ENCODE data around the gene ZMIZ1.

Gene ZMIZ1

DNA sequence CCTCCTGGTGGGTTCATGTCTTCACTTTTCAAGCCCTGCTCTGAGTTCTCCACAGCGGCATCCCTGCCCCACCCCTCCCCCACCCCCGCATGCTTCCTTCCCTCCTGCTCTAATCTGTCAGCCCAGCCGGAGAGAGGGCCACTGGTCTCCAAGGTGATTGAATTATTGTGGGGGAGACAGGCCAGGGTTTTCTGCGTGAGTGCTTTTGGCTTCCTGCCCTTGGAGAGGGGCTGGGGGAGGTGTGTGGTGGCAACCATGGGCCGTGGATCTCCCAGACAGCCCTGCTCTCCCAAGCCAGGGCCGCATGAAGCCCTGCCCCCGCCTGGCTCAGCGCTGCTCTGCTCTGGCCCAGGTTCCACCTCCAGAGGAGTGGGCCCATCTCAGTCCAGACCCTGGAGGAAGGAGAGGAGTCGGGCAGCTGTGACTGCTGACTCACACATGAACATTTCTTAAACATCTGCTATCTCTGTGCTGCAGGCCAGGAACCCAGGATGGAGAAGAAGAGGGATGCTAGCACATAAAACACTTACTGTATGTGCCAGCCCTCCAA is 109.9 kb downstream of the ZMIZ1 start:
- no peak for DNase-seq

DNA sequence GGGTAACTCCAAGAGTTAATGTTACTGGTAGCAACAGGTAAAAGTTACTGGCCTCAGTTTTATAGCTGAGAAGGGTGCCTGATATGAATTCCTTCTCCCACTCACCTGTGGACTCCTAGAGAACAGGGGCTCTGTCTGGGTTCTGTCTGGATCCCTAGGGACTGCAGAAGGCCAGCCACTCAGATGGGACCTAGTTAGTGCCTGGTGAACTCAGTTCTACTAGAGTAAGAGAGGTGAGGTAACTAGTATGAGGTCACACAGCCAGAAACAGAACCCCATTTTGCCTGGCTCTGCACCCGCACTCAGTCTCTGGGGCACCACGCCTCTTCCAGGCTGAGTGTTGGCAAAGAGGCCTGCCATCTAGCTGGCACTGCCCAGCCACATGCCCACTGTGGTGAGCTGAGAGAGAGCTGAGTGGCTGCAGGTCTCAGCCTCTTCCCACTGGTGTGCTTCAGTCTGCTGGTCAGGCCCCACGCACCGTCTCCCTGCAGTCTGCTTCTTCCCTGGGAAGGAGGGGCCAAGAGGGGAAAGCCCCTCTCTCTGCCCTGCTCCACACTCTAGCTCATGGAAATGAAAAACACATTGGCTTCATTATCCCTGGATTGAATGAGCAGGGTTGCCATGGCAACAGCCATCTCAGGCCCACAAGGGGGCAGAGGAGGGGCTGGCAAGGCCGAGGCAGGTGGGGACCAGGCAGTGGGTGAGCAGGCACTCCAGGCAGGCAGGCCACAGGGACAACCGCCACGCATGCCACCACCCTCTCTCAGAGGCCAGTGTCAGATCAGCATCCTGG is 110.6 kb downstream of the ZMIZ1 start:
- DNase-seq, result no peak

DNA sequence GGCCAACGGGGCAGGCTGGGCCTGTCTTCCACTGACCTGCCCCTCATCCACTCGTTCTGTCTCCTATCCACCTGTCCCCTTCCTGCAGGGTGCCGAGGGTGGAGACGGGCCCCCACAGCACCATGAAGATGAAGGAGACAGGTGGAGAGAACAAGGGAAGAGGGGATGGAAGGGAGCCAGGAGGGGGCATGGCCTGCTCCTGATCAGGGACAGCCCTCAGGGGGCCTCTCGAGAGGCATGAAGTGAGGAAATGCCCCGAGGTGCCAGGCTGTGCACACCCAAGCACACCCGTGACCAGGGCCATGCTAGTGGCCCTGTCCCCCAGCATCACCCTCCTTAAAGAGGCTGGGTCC is 111.2 kb downstream of the ZMIZ1 start:
- no peak for DNase-seq

DNA sequence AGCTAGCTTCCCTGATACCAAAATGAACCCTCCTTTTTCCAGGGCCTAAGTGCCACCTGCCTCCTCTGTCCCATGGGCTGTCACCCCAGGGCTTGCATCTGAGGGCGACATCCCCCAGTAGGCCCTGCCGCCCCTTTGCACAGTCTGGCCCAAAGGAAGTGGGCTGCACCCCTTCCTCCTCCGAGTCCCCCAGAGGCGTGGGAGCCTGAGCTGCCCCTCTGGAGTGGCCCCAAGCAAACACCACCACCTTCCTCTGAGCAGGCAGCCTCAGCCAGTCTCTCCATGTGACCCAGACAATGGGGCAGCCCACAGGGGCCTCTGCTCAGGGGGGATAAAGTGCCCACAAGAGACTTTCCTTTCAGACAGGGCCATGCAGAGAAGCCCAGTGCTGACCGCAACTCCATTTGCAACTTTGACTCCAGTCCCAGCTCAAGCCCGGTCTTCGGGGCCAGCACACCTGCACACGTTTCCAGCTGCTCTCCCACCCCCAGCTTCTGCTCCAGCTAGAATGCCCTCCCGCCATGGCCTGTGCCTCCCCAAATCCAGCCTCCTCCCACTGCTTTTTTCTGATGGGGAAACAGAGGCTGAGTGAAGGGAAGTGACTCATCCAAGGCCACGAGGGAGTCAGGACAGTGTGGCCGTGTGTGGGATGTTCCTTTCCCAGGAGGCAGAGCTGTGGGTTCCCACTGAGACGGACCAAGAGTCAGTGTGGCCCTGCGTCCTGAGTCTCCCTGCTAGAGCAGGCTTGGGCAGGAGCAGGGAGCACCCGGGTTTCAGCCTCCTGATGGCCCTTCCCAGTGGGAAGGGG is 111.9 kb downstream of the ZMIZ1 start:
- DNase-seq, result no peak

DNA sequence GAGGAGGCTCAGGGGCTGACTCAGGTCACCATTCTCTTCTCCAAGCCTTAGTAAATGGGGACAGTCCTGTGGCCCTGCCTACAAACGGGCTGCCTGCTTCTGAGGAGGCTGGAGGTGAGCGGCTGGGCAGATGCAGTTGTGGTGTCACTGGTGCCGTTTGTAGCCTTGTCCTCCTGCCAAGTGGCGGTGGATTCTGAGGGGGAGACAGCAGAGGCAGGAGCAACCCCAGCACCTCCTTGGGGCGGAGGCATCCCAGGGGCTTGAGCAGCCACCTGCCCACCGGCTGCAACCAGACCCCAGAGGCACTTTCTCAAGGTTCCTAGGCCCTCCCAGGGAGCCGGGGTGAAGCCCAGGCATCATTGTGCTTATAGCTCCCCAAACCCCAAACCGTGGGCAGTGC is 112.5 kb downstream of the ZMIZ1 start:
- no peak for DNase-seq

DNA sequence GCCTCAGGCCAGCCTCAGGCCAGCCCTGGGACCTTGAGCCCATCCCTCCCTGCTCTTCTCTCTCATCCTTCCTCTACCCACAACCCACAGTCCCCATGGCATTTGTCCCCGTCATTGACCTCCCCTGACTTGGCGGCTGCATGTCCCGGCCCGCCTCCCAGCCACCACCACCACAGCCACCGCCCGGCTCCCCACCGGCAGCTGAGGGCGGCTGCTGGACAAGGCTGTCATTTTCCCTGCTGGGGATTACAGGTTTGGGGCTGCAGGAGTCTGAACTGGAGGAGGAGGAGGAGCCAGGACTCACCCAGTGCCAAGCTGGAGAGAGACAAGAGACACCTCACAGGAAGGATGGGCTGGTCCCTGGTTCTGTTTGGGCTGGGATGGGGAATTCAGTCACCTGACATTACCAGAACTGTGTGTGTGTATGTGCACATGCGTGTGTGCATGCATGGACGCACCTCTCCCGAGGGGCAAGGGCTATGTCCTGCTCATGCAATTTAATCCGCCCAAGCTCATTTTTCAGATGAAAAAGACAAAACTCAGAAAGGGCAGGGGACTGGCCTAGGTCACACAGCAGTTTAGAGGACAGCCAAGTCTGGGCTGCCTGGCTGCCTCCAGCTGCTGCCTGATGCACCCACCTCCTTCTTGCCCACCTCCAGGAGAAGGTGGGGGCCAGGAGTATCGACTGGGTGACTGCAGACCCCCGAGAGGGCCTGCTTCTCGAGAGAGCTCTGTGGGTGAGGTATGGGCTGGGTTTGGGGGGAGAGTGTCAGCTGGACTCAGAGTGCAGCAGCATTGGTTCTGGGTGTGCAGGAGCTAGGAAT is 113.1 kb downstream of the ZMIZ1 start:
- no peak for DNase-seq

DNA sequence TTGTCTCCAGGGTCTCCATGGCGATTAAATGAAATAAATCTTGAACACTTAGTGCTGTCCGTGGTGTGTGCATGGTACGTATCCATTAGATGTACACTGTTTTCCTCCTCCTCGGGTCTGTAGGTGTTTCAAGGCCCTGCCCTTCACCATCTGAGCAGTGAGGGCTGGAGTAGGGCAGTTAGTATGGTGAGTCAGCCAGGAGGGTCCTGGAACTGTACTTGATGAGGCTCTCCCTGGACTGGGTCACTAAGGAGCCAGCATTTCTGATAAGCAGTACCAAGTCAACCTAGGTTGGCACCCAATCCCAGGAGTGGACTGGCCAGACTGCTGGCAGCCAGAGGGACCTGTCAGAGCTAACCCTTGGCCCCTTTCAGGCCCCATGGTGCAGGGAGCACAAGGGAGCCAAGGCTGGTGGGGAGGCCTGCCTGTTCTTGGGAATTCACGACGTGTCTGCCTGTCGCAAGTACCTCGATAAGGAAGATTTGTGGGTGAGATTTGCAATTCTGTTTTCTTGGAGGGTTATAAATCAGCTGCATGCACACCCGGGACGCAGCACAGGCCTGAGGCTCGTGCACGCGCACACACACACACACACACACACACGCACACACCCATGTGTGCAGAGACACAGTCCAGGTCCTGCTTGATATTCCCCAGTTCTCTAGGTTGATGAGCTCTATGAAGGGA is 114.2 kb downstream of the ZMIZ1 start:
- DNase-seq, result no peak

DNA sequence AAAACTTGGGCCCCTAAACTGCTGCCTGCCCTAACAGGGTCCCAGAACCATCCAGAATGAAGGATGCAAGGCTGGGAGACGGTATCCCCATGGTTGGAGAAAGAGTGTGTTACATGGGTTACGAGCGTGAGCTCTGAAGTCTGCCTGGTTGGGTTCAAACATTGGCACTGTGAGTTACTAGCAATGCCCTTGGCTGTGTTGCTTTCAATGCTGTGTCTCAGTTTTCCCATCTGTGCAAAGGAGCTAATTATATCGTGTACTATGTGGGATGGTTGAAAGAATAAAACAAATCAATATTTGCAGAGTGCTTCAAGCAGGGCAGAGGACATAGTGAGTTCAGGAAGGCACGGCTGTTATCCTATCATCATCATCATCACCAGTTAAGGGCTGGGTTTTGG is 114.7 kb downstream of the ZMIZ1 start:
- DNase-seq, result no peak

DNA sequence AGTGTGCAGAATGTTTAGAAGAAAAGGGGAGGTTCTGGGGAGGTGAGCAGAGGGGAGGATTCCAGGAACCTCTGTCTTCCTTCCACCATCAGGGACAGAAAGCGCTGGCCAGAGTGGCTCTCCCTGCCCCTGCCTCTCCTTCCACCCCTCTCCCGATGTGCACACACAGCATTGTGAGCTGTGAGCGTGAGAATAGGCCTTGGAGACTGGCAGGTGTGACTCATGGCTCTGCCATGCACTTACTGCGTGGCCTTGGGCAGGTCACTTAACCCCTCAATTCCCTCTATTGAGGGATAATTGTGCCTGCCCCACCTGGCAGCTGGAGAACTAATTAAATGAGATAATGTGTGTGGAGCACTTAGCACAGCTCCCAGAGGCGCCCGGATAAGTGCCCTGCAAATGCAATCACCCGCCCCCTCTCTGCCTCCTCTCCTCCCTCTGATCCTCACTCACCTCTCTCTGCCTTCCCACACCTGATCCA is 115.4 kb downstream of the ZMIZ1 start:
- DNase-seq, result no peak

DNA sequence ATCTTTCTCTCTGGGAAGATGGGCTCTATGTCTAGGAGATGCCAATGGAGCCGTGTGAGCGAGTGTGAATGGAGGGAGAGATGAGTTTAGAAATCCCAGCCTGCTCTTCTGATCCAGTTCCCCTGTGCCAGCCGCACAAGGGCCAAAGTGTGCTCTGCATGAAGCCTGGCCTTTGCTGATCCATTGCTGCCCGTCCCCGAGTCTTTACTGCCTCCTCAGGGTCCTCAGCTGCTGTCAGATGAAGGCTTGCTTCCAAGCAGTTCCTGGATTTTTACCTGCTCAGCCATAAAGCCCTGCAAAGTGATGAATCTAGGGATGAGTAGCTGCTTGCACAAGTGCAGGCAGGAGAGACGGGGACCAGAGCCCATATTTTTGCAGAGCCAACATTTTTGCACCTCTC is 115.9 kb downstream of the ZMIZ1 start:
- no peak for DNase-seq

DNA sequence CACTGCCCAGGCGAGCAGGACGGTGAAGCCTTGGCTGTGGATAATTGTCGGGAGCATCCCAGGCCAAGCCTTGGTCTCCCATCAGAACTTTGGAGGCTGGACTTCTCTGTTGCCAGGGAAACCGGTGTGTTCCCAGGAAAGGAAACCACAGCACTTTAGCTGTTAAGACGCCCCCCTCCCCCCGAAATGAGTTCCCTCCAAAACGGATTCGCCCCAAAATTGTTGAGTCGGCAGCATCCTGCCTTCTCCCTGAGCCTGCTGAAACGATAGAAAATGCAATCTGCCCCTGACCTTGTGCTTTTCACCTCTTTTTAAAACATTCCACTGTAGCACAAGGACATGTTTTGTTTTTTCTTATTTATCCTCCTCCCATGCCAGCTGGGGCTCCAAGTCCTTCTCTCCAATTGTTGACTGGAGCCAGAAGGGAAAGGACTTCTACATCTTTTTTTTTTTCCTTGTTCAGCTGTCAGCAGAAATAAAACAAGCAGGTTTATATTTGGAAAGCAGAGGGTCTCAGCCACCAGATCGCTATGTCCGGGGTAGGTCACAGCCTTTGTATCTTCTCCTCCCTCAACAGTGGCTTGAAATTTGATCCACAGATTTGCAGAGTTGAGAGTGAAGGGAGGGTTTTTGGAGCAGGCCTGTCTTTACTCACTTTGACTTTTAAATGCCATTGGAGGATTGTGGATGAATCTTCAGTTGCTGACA is 116.5 kb downstream of the ZMIZ1 start:
- DNase-seq, result no peak

DNA sequence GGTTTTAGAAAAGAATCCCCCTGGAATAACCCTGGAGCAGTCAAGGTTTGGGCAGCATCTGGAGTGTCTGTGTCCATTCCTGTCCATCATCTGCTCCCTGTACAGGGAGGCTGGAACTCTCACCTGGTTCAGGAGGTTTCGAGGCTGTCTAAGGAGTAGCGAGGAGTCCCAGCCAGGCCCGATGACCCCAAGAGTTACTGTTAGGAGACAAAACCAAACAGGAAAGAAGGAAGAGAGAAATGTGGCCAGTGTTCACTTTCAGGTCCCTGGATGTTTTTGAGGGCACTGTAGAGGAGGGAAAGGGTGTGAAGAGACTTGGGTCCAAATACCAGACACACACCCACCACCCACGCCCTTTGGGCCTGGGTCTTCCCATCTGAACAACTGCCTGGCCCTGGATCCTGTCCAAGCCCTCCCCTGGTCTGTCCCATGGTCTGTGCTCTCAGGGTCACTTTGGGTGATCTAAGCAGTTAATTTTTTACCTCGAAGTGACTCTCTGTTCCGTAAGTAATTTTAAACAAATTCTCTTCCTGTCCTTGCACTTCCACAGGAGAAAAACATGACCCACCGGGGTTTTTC is 117.1 kb downstream of the ZMIZ1 start:
- no peak for DNase-seq

DNA sequence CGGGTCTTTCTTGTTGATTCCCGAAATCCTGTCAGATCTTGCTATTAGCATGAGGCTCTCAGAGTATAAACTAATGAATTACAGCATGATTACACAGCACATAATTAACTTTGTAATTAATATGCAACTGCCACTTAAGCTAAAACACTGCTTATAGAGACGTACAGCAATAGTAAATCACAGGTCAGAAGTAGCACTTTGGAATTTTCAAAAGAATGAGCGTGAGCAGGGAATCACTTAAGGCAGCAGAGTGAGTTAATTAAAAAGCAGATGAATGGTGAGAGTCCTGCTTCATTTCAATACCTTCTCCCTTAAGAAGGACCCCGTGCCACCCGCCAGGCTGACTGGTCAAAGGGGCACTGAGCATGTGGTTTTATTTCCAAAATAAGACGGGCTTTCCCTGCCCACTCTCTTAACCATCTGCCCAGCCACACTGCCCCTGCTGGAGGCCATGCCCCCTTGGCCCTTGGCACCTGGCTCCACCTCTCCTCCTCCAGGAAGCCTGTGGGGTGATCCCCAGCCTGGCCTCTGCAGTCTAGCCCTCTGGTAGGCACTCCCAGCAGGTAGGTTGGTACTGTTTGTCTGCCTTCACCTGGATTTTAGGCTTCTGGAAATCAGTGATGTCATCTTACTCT is 117.8 kb downstream of the ZMIZ1 start:
- no peak for DNase-seq

DNA sequence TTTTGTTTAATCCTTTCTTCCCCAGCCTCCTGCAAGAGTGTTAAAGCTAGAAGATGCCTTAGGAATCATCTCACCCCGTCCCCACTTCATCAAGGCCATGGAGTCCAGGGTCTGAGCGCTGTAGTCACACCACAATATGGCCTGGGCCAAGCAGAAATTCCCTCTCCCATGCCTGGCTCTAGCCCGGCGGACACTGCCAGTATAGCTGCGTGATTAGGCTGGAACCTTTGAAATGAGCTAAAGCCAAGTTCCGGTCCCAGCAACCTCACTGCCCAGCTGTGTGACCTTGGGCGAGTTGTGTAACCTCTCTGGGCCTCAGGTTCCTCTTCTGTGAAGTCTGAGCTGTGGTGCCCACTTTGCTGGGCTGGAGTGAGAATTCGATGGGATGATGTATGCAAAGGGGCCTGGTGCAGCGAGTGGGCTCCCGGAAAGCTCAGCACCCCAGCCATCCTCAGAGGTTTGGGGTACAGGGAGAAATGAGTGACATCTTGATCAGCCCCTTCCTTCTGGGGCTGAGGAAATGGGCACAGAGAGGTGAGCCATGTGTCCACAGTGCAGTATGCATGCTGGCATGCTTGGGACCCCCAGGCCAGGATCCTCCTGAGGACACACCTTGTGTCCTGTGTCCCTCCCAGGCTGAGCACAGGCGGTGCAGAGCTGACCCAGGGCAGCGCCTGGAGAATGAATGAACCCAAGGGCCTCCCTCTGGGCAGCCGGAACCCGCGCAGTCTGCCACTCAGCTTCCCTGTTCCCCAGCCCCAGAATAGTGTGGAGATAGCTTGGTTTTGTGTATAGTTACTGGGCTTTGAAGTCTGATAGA is 118.6 kb downstream of the ZMIZ1 start:
- DNase-seq, result no peak

DNA sequence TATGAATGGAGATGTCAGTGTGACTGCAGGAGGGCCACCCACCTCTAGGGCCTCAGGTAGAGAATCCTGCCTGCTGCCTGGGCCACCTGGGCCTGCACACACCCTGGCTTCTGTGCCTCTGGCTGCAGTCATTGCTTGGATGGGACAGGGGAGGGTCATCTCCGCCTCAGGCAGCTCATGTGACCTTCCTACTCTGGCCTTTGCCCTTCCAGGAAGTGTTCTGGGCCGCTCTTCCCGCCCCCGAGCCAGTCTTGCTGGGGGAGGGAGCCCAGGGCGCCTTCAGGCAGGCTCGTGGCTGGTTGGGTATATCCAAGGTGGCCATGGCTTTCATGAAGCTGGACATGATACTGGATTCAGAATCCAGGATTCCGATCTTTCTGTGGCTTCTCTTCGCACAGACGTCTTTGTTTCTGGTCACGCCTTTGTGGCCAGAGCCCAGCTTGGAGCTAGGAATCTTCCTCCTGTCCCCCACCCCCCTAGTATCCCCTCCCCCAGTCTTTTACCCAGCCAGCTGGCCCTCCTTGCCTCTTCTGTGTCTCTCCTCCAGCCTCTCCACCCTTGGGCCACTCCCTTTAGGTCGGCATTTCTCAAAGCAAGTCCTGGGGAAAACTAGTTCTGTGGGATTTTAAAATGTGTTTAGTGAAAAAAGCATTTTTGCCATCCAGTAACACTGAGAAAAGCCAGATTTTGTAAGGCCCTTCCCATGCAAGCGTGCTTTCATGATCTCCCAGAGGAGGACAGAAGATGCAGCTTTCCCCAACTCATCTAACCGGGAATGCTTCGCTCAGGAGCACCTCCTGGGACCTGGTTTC is 119.6 kb downstream of the ZMIZ1 start:
- no peak for DNase-seq

DNA sequence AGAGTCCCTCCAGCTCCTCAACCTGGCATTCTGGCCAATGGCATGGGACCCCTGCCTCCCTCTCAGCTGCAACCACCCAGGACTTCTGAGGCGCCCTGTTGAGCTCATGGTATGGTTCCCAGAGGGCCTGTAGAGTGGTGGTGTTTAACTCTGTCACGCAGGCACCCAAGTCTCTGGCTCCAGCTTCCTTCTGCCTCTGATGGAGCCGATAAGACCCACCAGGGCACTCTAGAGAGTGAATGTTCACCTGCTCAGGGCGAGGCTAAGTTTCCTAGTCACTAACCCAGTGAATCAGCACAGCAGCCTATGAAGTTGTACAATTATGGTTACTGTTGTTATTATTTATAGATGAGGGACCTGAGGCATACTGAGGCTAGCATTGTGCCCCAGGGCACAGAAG is 120.4 kb downstream of the ZMIZ1 start:
- DNase-seq, result no peak

DNA sequence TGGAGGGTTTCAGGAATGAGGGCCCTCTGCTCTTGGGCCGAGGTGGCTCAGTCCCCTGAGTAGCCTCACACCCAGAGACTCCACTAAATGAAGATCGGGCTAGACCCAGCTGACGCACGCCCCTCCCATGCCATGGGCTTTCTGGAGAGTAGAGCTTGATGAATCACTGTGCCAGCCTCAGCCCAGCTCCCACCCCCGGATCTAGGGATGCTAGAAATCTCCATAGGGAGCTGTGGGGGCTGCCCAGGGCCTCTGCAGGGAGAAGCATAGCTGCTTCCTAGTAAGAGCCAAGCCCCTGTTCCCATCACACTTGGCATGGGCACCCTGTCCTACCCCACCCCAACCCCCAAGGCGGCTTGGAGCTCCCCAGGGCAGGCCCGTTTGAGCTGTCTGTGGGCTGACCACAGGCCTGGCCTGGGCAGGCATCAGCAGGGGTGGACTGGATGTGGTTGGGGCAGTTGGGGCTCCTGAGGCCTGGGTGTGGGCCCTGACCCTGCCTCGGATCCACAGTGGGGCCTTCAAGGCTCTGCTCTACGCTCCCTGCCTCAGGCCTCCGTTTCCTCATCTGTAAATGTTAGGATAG is 121.2 kb downstream of the ZMIZ1 start:
- DNase-seq, result no peak

DNA sequence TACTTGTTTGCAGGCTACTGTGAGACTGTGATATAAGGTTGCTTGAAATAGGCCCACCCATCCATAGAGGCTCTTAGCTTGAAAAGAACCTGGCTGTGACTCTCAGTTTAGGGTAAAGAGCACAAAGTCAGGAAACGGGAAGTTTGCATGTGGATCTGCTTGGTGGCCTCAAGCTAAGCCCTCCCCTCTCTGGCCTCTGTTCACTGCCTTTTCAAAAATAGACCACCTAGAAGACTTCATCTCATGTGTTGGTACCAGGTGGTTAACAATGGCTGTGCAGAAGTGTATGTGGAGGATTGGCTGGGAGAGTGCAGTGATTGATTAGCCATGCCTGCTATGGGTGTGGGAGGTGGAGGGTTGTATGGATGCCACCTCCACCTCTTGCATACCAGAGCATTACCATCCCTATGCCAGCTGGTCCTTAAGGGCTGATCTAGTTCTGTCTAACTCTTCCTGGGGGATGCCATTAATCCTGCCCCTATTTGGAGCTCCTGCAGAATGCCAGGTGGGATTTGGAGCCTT is 122.0 kb downstream of the ZMIZ1 start:
- no peak for DNase-seq

All from T-helper 1 cell (primary cell).